SK-N-SH treated with all-trans-retinoic acid at 6 μM for 48 hours (cell line): ENCODE data around the gene SESN3.

Experiments used
- ATAC-seq: fragments of 200-7000 bp; cut with Tn5 transposase; 3 replicates; pipeline ENCODE4 v1.9.1; 2020; ENCODE audit warnings: mild to moderate bottlenecking, moderate library complexity
- ARNTL ChIP-seq: fragments of 450-650 bp; formaldehyde crosslinking; IDR thresholded peaks from 2 replicates; pipeline ENCODE4 v1.5.0; 2020; ENCODE audit warnings: low read depth, mild to moderate bottlenecking, moderate library complexity, borderline replicate concordance
- BACH2 ChIP-seq: fragments of 250-450 bp; sonication (Bioruptor Pico); IDR thresholded peaks from 2 replicates; pipeline ENCODE4 v1.9.0; 2021; ENCODE audit warnings: mild to moderate bottlenecking, borderline replicate concordance
- CREB5 ChIP-seq: fragments of 250-450 bp; sonication (Bioruptor Pico); IDR thresholded peaks from 2 replicates; pipeline ENCODE4 v1.5.1; 2020; ENCODE audit warnings: low read depth, mild to moderate bottlenecking, moderate library complexity
- CSDC2 ChIP-seq: fragments of 250-450 bp; sonication (Bioruptor Pico); IDR thresholded peaks from 2 replicates; pipeline ENCODE4 v1.5.0; 2020; ENCODE audit warnings: mild to moderate bottlenecking, moderate library complexity
- CSRNP3 ChIP-seq: fragments of 250-450 bp; sonication (Bioruptor Pico); IDR thresholded peaks from 2 replicates; pipeline ENCODE4 v1.5.1; 2021; ENCODE audit warnings: mild to moderate bottlenecking, moderate library complexity
- ESRRG ChIP-seq: fragments of 250-450 bp; sonication (Bioruptor Pico); IDR thresholded peaks from 2 replicates; pipeline ENCODE4 v1.6.1; 2021; ENCODE audit warnings: mild to moderate bottlenecking
- ISL1 ChIP-seq: fragments of 250-450 bp; sonication (Bioruptor Pico); IDR thresholded peaks from 2 replicates; pipeline ENCODE4 v2.1.2; 2022; ENCODE audit warnings: mild to moderate bottlenecking, moderate library complexity
- OSR1 ChIP-seq: fragments of 250-450 bp; sonication (Bioruptor Pico); IDR thresholded peaks from 2 replicates; pipeline ENCODE4 v1.8.0; 2022; ENCODE audit warnings: moderate library complexity, mild to moderate bottlenecking, inconsistent platforms
- PATZ1 ChIP-seq: fragments of 250-450 bp; sonication (Bioruptor Pico); IDR thresholded peaks from 2 replicates; pipeline ENCODE4 v1.8.0; 2020; ENCODE audit warnings: mild to moderate bottlenecking, moderate library complexity, borderline replicate concordance
- POU6F1 ChIP-seq: fragments of 250-450 bp; sonication (Bioruptor Pico); IDR thresholded peaks from 2 replicates; pipeline ENCODE4 v1.8.0; 2021; ENCODE audit warnings: low read depth, mild to moderate bottlenecking, moderate library complexity, borderline replicate concordance
- PPARA ChIP-seq: fragments of 250-450 bp; sonication (Bioruptor Pico); IDR thresholded peaks from 2 replicates; pipeline ENCODE4 v1.5.0; 2020; ENCODE audit warnings: mild to moderate bottlenecking, borderline replicate concordance
- RARB ChIP-seq: fragments of 250-450 bp; sonication (Bioruptor Pico); IDR thresholded peaks from 2 replicates; pipeline ENCODE4 v1.8.0; 2021; ENCODE audit warnings: mild to moderate bottlenecking, moderate library complexity
- SNAI2 ChIP-seq: fragments of 250-450 bp; sonication (Bioruptor Pico); IDR thresholded peaks from 2 replicates; pipeline ENCODE4 v1.5.0; 2020; ENCODE audit warnings: mild to moderate bottlenecking, moderate library complexity
- TCF4 ChIP-seq: fragments of 250-450 bp; sonication (Bioruptor Pico); IDR thresholded peaks from 2 replicates; pipeline ENCODE4 v1.8.0; 2021; ENCODE audit warnings: mild to moderate bottlenecking, moderate library complexity, borderline replicate concordance
- TOX ChIP-seq: fragments of 250-450 bp; sonication (Bioruptor Pico); IDR thresholded peaks from 2 replicates; pipeline ENCODE4 v1.8.0; 2021; ENCODE audit warnings: mild to moderate bottlenecking, moderate library complexity, borderline replicate concordance
- TSHZ2 ChIP-seq: fragments of 250-450 bp; sonication (Bioruptor Pico); IDR thresholded peaks from 2 replicates; pipeline ENCODE4 v1.5.0; 2020; ENCODE audit warnings: mild to moderate bottlenecking, moderate library complexity
- ZC3H10 ChIP-seq: fragments of 250-450 bp; sonication (Bioruptor Pico); IDR thresholded peaks from 2 replicates; pipeline ENCODE4 v1.5.1; 2021; ENCODE audit warnings: mild to moderate bottlenecking, moderate library complexity
- ZFP3 ChIP-seq: fragments of 250-450 bp; sonication (Bioruptor Pico); IDR thresholded peaks from 2 replicates; pipeline ENCODE4 v1.5.0; 2020; ENCODE audit warnings: mild to moderate bottlenecking, moderate library complexity
- ZFP30 ChIP-seq: fragments of 450-650 bp; formaldehyde crosslinking; IDR thresholded peaks from 2 replicates; pipeline ENCODE4 v1.5.0; 2022; ENCODE audit warnings: mild to moderate bottlenecking, moderate library complexity
- ZNF565 ChIP-seq: fragments of 450-650 bp; formaldehyde crosslinking; conservative IDR thresholded peaks from 2 replicates; pipeline ENCODE4 v1.5.0; 2020; ENCODE audit warnings: low read depth, mild to moderate bottlenecking, moderate library complexity
- ZNF70 ChIP-seq: fragments of 450-650 bp; formaldehyde crosslinking; IDR thresholded peaks from 2 replicates; pipeline ENCODE4 v1.5.0; 2020; ENCODE audit warnings: mild to moderate bottlenecking, moderate library complexity
- ZNF8 ChIP-seq: fragments of 450-650 bp; formaldehyde crosslinking; IDR thresholded peaks from 2 replicates; pipeline ENCODE4 v1.5.0; 2020; ENCODE audit warnings: mild to moderate bottlenecking, moderate library complexity

Gene SESN3

GRCh38 chr11:95182397-95182796 is 48.6 kb downstream of the SESN3 start (continued):
- no peak for TF ChIP-seq CSRNP3 (CRISPR knock-in tag)
- no peak for TF ChIP-seq PATZ1 (CRISPR knock-in tag)
- no peak for TF ChIP-seq ZNF8 (CRISPR knock-in tag)

GRCh38 chr11:95175818-95176380 is 55.1 kb downstream of the SESN3 start:
- TF ChIP-seq ZNF70 (no peak), ESRRG (CRISPR knock-in tag) (no peak), CREB5 (CRISPR knock-in tag) (no peak), POU6F1 (CRISPR knock-in tag) (no peak), CSDC2 (CRISPR knock-in tag) (no peak), CSRNP3 (CRISPR knock-in tag) (no peak), ZC3H10 (CRISPR knock-in tag) (no peak), PPARA (CRISPR knock-in tag) (no peak), ISL1 (CRISPR knock-in tag) (no peak), BACH2 (no peak), ZNF565 (CRISPR knock-in tag) (no peak), ZFP30 (CRISPR knock-in tag) (no peak), TCF4 (CRISPR knock-in tag) (no peak), TSHZ2 (CRISPR knock-in tag) (no peak), TOX (CRISPR knock-in tag) (no peak), OSR1 (CRISPR knock-in tag) (no peak), SNAI2 (CRISPR knock-in tag) (no peak), ZNF8 (CRISPR knock-in tag) (no peak)
- no peak for ATAC-seq

- ATAC-seq = no peak
- TF ChIP-seq RARB (CRISPR knock-in tag) (no peak), ZFP3 (CRISPR knock-in tag) (no peak), ZC3H10 (CRISPR knock-in tag) (no peak), ISL1 (CRISPR knock-in tag) (no peak), ZFP30 (CRISPR knock-in tag) (no peak), ZNF8 (CRISPR knock-in tag) (no peak), ARNTL (CRISPR knock-in tag) (no peak), CSRNP3 (CRISPR knock-in tag) (no peak), TCF4 (CRISPR knock-in tag) (no peak), ESRRG (CRISPR knock-in tag) (no peak), TSHZ2 (CRISPR knock-in tag) (no peak)
Observed at GRCh38 chr11:95170294-95170693, 60.7 kb downstream of the SESN3 start.
